H1 (cell line): ENCODE results near the gene RPRM. TPM values are rescaled to one million over a fixed set of nuclear protein-coding genes. Genes with fewer than 3 reads are reported as not detected.

ENCODE experiments used
- CTCF ChIA-PET: fragments of 300-600 bp; sonication (Branson Sonifier 250); formaldehyde crosslinking; loops from one replicate; lab custom pipeline; 2021; ENCODE audit not compliant: partially characterized antibody; lab: Charles Lee
- POLR2A ChIA-PET: fragments of 300-600 bp; sonication (Branson Sonifier 250); formaldehyde crosslinking; loops from one replicate; lab custom pipeline; 2021; ENCODE audit warnings: inconsistent platforms; ENCODE audit not compliant: partially characterized antibody; lab: Charles Lee
- DNase-seq, 2 experiments: peaks; one replicate each; pipeline versions ENCODE4 v3.0.0 to v3.0.0-alpha.2; 2010 to 2022; ENCODE audit warnings: low spot score in 2 of 2, low read depth in 1 of 2, mixed read lengths in 1 of 2
- FAIRE-seq: peaks from 2 replicates; lab custom pipeline; 2011; peaks lifted over from hg19 to GRCh38; lab: Jason Lieb, UNC
- H2AFZ ChIP-seq: 2 replicates; pipeline ENCODE4 v1.8.1; 2012; ENCODE audit warnings: low read length, inconsistent platforms
- H2AK5ac ChIP-seq: 2 replicates; pipeline ENCODE4 v1.6.1; 2013; ENCODE audit warnings: low read depth, low read length
- H2BK120ac ChIP-seq: replicated peaks from 2 replicates; pipeline ENCODE3; 2013; ENCODE audit warnings: low read depth, low read length, inconsistent platforms
- H2BK12ac ChIP-seq: 2 replicates; pipeline ENCODE4 v1.6.1; 2013; ENCODE audit warnings: low read depth, low read length
- H2BK15ac ChIP-seq: 2 replicates; pipeline ENCODE4 v1.6.1; 2013; ENCODE audit warnings: low read length
- H2BK20ac ChIP-seq: 2 replicates; pipeline ENCODE4 v1.6.1; 2013; ENCODE audit warnings: low read length
- H2BK5ac ChIP-seq: 2 replicates; pipeline ENCODE4 v1.6.1; 2013; ENCODE audit warnings: low read depth, low read length
- H3K14ac ChIP-seq: 2 replicates; pipeline ENCODE4 v1.6.1; 2013; ENCODE audit warnings: inconsistent platforms; ENCODE audit not compliant: insufficient read length
- H3K18ac ChIP-seq: 2 replicates; pipeline ENCODE4 v1.6.1; 2013; ENCODE audit warnings: low read length; ENCODE audit errors: extremely low read depth
- H3K23ac ChIP-seq: 2 replicates; pipeline ENCODE4 v1.6.1; 2013; ENCODE audit warnings: inconsistent platforms; ENCODE audit not compliant: insufficient read length
- H3K23me2 ChIP-seq: 2 replicates; pipeline ENCODE4 v1.6.1; 2013; ENCODE audit warnings: low read depth, low read length
- H3K27ac ChIP-seq: 2 replicates; pipeline ENCODE4 v1.6.1; 2011; ENCODE audit warnings: low read depth, low read length, inconsistent platforms
- H3K27me3 ChIP-seq, 4 experiments: replicated peaks in 1 of 4; 1 replicate in 1 of 4; 2 replicates in 3 of 4; pipeline versions ENCODE4 v1.6.1 to v1.8.1; 2011 to 2013; ENCODE audit warnings: low read length in 3 of 4, mild to moderate bottlenecking in 3 of 4, inconsistent platforms in 2 of 4, mixed read lengths in 2 of 4, moderate library complexity in 1 of 4; ENCODE audit not compliant: control insufficient read depth in 3 of 4, insufficient read depth in 3 of 4; ENCODE audit errors: extremely low read depth in 1 of 4
- H3K36me3 ChIP-seq, 4 experiments: 2 replicates each; pipeline versions ENCODE4 v1.6.1 to v1.8.1; 2011 to 2013; ENCODE audit warnings: mild to moderate bottlenecking in 4 of 4, low read length in 3 of 4, moderate library complexity in 2 of 4, control low read depth in 1 of 4, inconsistent platforms in 1 of 4; ENCODE audit not compliant: insufficient read depth in 4 of 4, control insufficient read depth in 2 of 4
- H3K4ac ChIP-seq: replicated peaks from 2 replicates; pipeline ENCODE3; 2013; ENCODE audit warnings: low read length, low read depth, mixed read lengths, inconsistent platforms; ENCODE audit not compliant: insufficient read length
- H3K4me1 ChIP-seq, 4 experiments: replicated peaks in 1 of 4; 1 replicate in 1 of 4; 2 replicates in 3 of 4; pipeline versions ENCODE4 v1.6.1 to v1.8.1; 2011 to 2013; ENCODE audit warnings: low read length in 3 of 4, inconsistent platforms in 2 of 4, mixed read lengths in 1 of 4; ENCODE audit not compliant: insufficient read depth in 4 of 4, control insufficient read depth in 3 of 4
- H3K4me2 ChIP-seq, 2 experiments: 2 replicates each; pipeline versions ENCODE4 v1.6.1 to v1.8.1; 2011 to 2013; ENCODE audit warnings: low read depth in 2 of 2, low read length in 2 of 2, control low read depth in 1 of 2, inconsistent platforms in 1 of 2, mild to moderate bottlenecking in 1 of 2; ENCODE audit not compliant: insufficient read depth in 1 of 2
- H3K4me3 ChIP-seq, 4 experiments: fragments of 200-600, 300-600 bp in 1 of 4; sonication (generic), shearing (Covaris generic), sonication (Bioruptor Twin) in 1 of 4; 2 replicates each; pipeline versions ENCODE4 v1.5.1 to v1.8.1; 2011 to 2016; ENCODE audit warnings: low read length in 4 of 4, low read depth in 3 of 4, control low read depth in 2 of 4, inconsistent platforms in 2 of 4, mild to moderate bottlenecking in 2 of 4, mixed read lengths in 1 of 4, moderate library complexity in 1 of 4; ENCODE audit not compliant: insufficient read depth in 2 of 4; ENCODE audit errors: extremely low read depth in 1 of 4
- H3K56ac ChIP-seq: replicated peaks from 2 replicates; pipeline ENCODE3; 2013; ENCODE audit warnings: low read depth, mild to moderate bottlenecking, mixed read lengths, low read length, inconsistent platforms; ENCODE audit not compliant: insufficient read length
- H3K79me1 ChIP-seq: 2 replicates; pipeline ENCODE4 v1.6.1; 2013; ENCODE audit warnings: low read depth, low read length, control low read depth
- H3K79me2 ChIP-seq, 2 experiments: 2 replicates each; pipeline versions ENCODE4 v1.6.1 to v1.8.1; 2012 to 2013; ENCODE audit warnings: low read length in 2 of 2, mild to moderate bottlenecking in 2 of 2, inconsistent platforms in 1 of 2; ENCODE audit not compliant: insufficient read depth in 2 of 2, control insufficient read depth in 1 of 2
- H3K9ac ChIP-seq, 4 experiments: replicated peaks in 1 of 4; 1 replicate in 1 of 4; 2 replicates in 3 of 4; pipeline versions ENCODE4 v1.6.1 to v1.8.1; 2011 to 2013; ENCODE audit warnings: low read depth in 3 of 4, low read length in 3 of 4, control low read depth in 2 of 4, mild to moderate bottlenecking in 2 of 4, moderate library complexity in 2 of 4, inconsistent platforms in 1 of 4; ENCODE audit errors: extremely low read depth in 1 of 4
- H3K9me3 ChIP-seq, 2 experiments: 2 replicates each; pipeline versions ENCODE4 v1.6.1 to v1.8.1; 2012 to 2013; ENCODE audit warnings: mild to moderate bottlenecking in 2 of 2, moderate library complexity in 2 of 2, control low read depth in 1 of 2, inconsistent platforms in 1 of 2, low read depth in 1 of 2, low read length in 1 of 2, mixed read lengths in 1 of 2; ENCODE audit not compliant: insufficient read depth in 2 of 2
- H4K20me1 ChIP-seq, 2 experiments: replicated peaks in 1 of 2; 2 replicates each; pipeline versions ENCODE3 to v1.8.1; 2011 to 2013; ENCODE audit warnings: inconsistent platforms in 2 of 2, low read length in 2 of 2, mild to moderate bottlenecking in 1 of 2; ENCODE audit not compliant: insufficient read depth in 2 of 2, control insufficient read depth in 1 of 2
- H4K5ac ChIP-seq: 2 replicates; pipeline ENCODE4 v1.6.1; 2013; ENCODE audit warnings: low read length, low read depth, mixed read lengths, inconsistent platforms; ENCODE audit not compliant: insufficient read length
- H4K8ac ChIP-seq: 2 replicates; pipeline ENCODE4 v1.8.0; 2013; ENCODE audit warnings: mild to moderate bottlenecking, moderate library complexity, low read length, inconsistent platforms; ENCODE audit not compliant: insufficient read depth; ENCODE audit errors: extremely low read depth
- H4K91ac ChIP-seq: replicated peaks from 2 replicates; pipeline ENCODE3; 2013; ENCODE audit warnings: low read length, mixed read lengths, inconsistent platforms; ENCODE audit not compliant: insufficient read length
- ASH2L ChIP-seq: fragments of 200-600, 300-600 bp; sonication (generic); IDR thresholded peaks from one replicate; pipeline ENCODE4 v1.7.1; 2017; ENCODE audit warnings: low read length
- BACH1 ChIP-seq: IDR thresholded peaks from 2 replicates; pipeline ENCODE4 v1.6.1; 2012; ENCODE audit warnings: low read length, improper control_type of control experiment
- CBX8 ChIP-seq: fragments of 300-800, 300-1000 bp; sonication (generic); IDR thresholded peaks from 2 replicates; pipeline ENCODE4 v1.7.1; 2016; ENCODE audit warnings: low read depth, low read length, borderline replicate concordance
- CEBPB ChIP-seq: IDR thresholded peaks from 2 replicates; pipeline ENCODE4 v1.6.1; 2012; ENCODE audit warnings: low read depth, low read length
- CHD2 ChIP-seq: IDR thresholded peaks from 2 replicates; pipeline ENCODE4 v1.6.1; 2012; ENCODE audit warnings: low read length, improper control_type of control experiment
- EZH2 ChIP-seq: fragments of 200-600 bp; sonication (generic); IDR thresholded peaks from 2 replicates; pipeline ENCODE4 v1.7.1; 2012; ENCODE audit warnings: low read depth, mild to moderate bottlenecking, moderate library complexity, low read length, inconsistent platforms; ENCODE audit not compliant: severe bottlenecking
- KDM1A ChIP-seq: fragments of 200-600, 300-600 bp; sonication (generic); IDR thresholded peaks from 2 replicates; pipeline ENCODE4 v1.7.1; 2016; ENCODE audit warnings: mild to moderate bottlenecking, low read length, borderline replicate concordance
- POLR2A ChIP-seq, 2 experiments: IDR thresholded peaks; 1 replicate in 1 of 2; 2 replicates in 1 of 2; pipeline ENCODE4 v1.6.1; 2011; ENCODE audit warnings: low read depth in 2 of 2, low read length in 2 of 2, mild to moderate bottlenecking in 2 of 2; ENCODE audit errors: control extremely low read depth in 1 of 2
- POLR2AphosphoS5 ChIP-seq: IDR thresholded peaks from 2 replicates; pipeline ENCODE4 v1.6.1; 2011; ENCODE audit warnings: low read depth, low read length
- RAD21 ChIP-seq, 2 experiments: IDR thresholded peaks in 1 of 2; conservative IDR thresholded peaks in 1 of 2; 2 replicates each; pipeline ENCODE4 v1.6.1; 2011; ENCODE audit warnings: low read depth in 2 of 2, low read length in 2 of 2, improper control_type of control experiment in 1 of 2, inconsistent platforms in 1 of 2, mild to moderate bottlenecking in 1 of 2, moderate library complexity in 1 of 2
- SRF ChIP-seq: IDR thresholded peaks from 2 replicates; pipeline ENCODE4 v1.6.1; 2011; ENCODE audit warnings: mild to moderate bottlenecking, low read depth, low read length, moderate library complexity
- SUZ12 ChIP-seq: fragments of 200-600 bp; sonication (generic); IDR thresholded peaks from 2 replicates; pipeline ENCODE4 v1.6.1; 2012; ENCODE audit warnings: mild to moderate bottlenecking, inconsistent platforms, low read length, moderate library complexity, mixed read lengths
- TAF1 ChIP-seq: IDR thresholded peaks from 2 replicates; pipeline ENCODE4 v1.6.1; 2011; ENCODE audit warnings: mild to moderate bottlenecking, low read depth, low read length
- TCF12 ChIP-seq: IDR thresholded peaks from 2 replicates; pipeline ENCODE4 v1.6.1; 2011; ENCODE audit warnings: low read depth, mild to moderate bottlenecking, low read length
- YY1 ChIP-seq: IDR thresholded peaks from 2 replicates; pipeline ENCODE4 v1.6.1; 2011; ENCODE audit warnings: low read depth, mild to moderate bottlenecking, low read length
- WGBS, 2 experiments: shearing (Covaris generic) in 1 of 2; methylation state at CpG; one replicate each; pipeline versions ENCODE4 v1.1.6 to v1.1.7; 2013 to 2015; ENCODE audit warnings: low lambda C conversion rate in 2 of 2, mixed read lengths in 2 of 2, inconsistent platforms in 1 of 2, low coverage in 1 of 2, missing lambda C conversion rate in 1 of 2; ENCODE audit not compliant: insufficient replicate concordance in 2 of 2, insufficient coverage in 1 of 2, insufficient read length in 1 of 2; ENCODE audit errors: extremely low coverage in 1 of 2, missing lambda C conversion rate in 1 of 2; 5-methylcytosine and 5-hydroxymethylcytosine counted together
- polyA plus RNA-seq, 7 experiments: library from polyadenylated mRNA; depleted of rRNA in 3 of 7; stranded (reverse) in 5 of 7; unstranded in 2 of 7; fragments of >200 nt in 5 of 7; fragments of 200-250 nt in 2 of 7; gene quantifications; 1 replicate in 5 of 7; 2 replicates in 1 of 7; 4 replicates in 1 of 7; pipeline versions ENCODE4 v1.2.1 to v1.2.3, GENCODE V29; 2011 to 2013; ENCODE audit warnings: missing spikeins in 2 of 7, mixed read lengths in 2 of 7
- total RNA-seq: library from RNA; stranded (reverse); fragmentation: NEBNext Ultra II Directional; extraction: Animal tissue kit (Norgen Biotek cat#: 25700); gene quantifications from 2 replicates; pipeline ENCODE4 v1.2.1, GENCODE V29; 2021

The RPRM gene
- total and polyA plus RNA-seq, 2 of the 8 experiments (the other 6 are each of a cell fraction or from before 2014, with no cell fraction given) = 11.0 to 16.3 TPM

- Histone ChIP-seq H2AK5ac (no peak overlapping the region), H3K79me1 (no peaks in the 10 kb centered on the region), H2BK15ac (no peak overlapping the region), H4K91ac (no peak overlapping the region), H3K27ac (no peak overlapping the region), H3K4ac (no peak overlapping the region), H2BK120ac (no peak overlapping the region), H3K56ac (no peak overlapping the region), H3K36me3 (no peaks in the 10 kb centered on the region; a peak in 1 of 8 replicates), H3K23ac (no peak overlapping the region), H3K18ac (no peak overlapping the region), H3K79me2 (no peaks in the 10 kb centered on the region), H4K5ac (no peak overlapping the region), H4K8ac (no peak overlapping the region), H2BK5ac (no peak overlapping the region), H3K4me2 (0 out of 4 replicates have a peak overlapping the region, but pooled peaks of 1 of the 2 experiments have one; percentile 41), H3K9ac (no peak overlapping the region), H4K20me1 (no peaks in the 10 kb centered on the region), H3K23me2 (no peaks in the 10 kb centered on the region; the same call in 1 of the 2 replicates), H2BK20ac (no peak overlapping the region), H3K9me3 (no peaks in the 10 kb centered on the region), H2AFZ (no peak overlapping the region), H3K14ac (no peak overlapping the region), H3K4me1 (peaks cover 0 to 12% (median 7%) of the 10 kb centered on the region in 4 experiments; a peak in 4 of 7 replicates), H3K27me3 (peaks cover 0 to 6% (median 0%) of the 10 kb centered on the region in 4 experiments; a peak in 1 of 7 replicates), H3K4me3 (peak overlapping the region in 1 of 4 experiments; percentile 15; a peak in 1 of 8 replicates), H2BK12ac (no peak overlapping the region)
- DNase-seq (no peak), FAIRE-seq (peak; percentile 42)
- ChIA-PET CTCF (interaction anchor here (1.1 kb wide), 1 partner anchor 13 kb away, joined by 3 read pairs; no protein-coding TSS in a partner anchor), POLR2A (no interaction called here)
- WGBS, 2 experiments = 72% methylated on average over 1 of the region's 1 CpG; no CpG with 5 or more reads in 1 of the 2 experiments
- TF ChIP-seq SUZ12 (no peak), TCF12 (no peak), SRF (no peak), TAF1 (no peak), YY1 (no peak), POLR2AphosphoS5 (no peak), ASH2L (no peak), CHD2 (no peak), EZH2 (no peak), CBX8 (no peak), KDM1A (no peak), POLR2A (IDR thresholded peaks at IDR 0.05; ENCODE audit: control extremely low read depth in 1 of 2, low read depth in 2 of 2, low read length in 2 of 2) (no peak), CEBPB (no peak), RAD21 (IDR thresholded peaks at IDR 0.05 in 1 of 2, conservative IDR thresholded peaks at IDR 0.05 in 1 of 2; ENCODE audit: low read depth in 2 of 2, low read length in 2 of 2) (no peak), BACH1 (no peak)
Observed at GRCh38 chr2:153487448-153487847, 8.9 kb upstream of the RPRM start.
